Activated CD4-positive, alpha-beta T cell treated with anti-CD3 and anti-CD28 coated beads, Interleukin-2, amount 10 ng/mL, durations not matched to agents 7 days and 5 days (primary cell): Measurements from ENCODE around the gene UBE2G1. TPM values are rescaled to one million over a fixed set of nuclear protein-coding genes. Genes with fewer than 3 reads are reported as not detected.

Experiments used
- CTCF ChIA-PET: fragments of 350-600 bp; sonication (Branson Sonifier 250); formaldehyde crosslinking; loops from one replicate; lab custom pipeline; 2021; ENCODE audit warnings: antibody characterized with exemption; lab: Charles Lee
- POLR2A ChIA-PET: fragments of 350-600 bp; sonication (Branson Sonifier 250); formaldehyde crosslinking; loops from one replicate; lab custom pipeline; 2021; ENCODE audit warnings: antibody characterized with exemption; lab: Charles Lee
- DNase-seq: peaks from one replicate; pipeline ENCODE4 v3.0.0-alpha.2; 2020
- H3K27ac Mint-ChIP-seq: one replicate; pipeline ENCODE4 v1.8.0; 2021; ENCODE audit warnings: mild to moderate bottlenecking, moderate library complexity, mixed read lengths
- H3K27me3 Mint-ChIP-seq: one replicate; pipeline ENCODE4 v1.8.0; 2021; ENCODE audit warnings: mixed read lengths
- H3K36me3 Mint-ChIP-seq: one replicate; pipeline ENCODE4 v1.8.0; 2021; ENCODE audit warnings: low read depth, mixed read lengths
- H3K4me1 Mint-ChIP-seq: one replicate; pipeline ENCODE4 v1.8.0; 2021; ENCODE audit warnings: mixed read lengths
- H3K4me3 Mint-ChIP-seq: one replicate; pipeline ENCODE4 v1.8.0; 2021; ENCODE audit warnings: mild to moderate bottlenecking, moderate library complexity, mixed read lengths
- H3K9me3 Mint-ChIP-seq: one replicate; pipeline ENCODE4 v1.8.0; 2021; ENCODE audit warnings: mixed read lengths
- total RNA-seq, 2 experiments: library from RNA; stranded (reverse); gene quantifications; one replicate each; pipeline ENCODE4 v1.2.3, GENCODE V29; 2021

The UBE2G1 gene
- total RNA-seq, 2 experiments from 2014 or later = 51.6 to 56.7 TPM

- Mint-ChIP-seq H3K4me3 (no peak overlapping the region), H3K27ac (peak overlapping the region; percentile 74), H3K27me3 (no peaks in the 10 kb centered on the region), H3K36me3 (peaks cover 2% of the 10 kb centered on the region), H3K4me1 (peaks cover 10% of the 10 kb centered on the region), H3K9me3 (no peaks in the 10 kb centered on the region)
- ChIA-PET CTCF (interaction anchor here (1.1 kb wide), 1 partner anchor 39 kb away, joined by 3 read pairs; no protein-coding TSS in a partner anchor), POLR2A (no interaction called here)
- DNase-seq = no peak
Measured at GRCh38 chr17:4345581-4346252, 20.8 kb downstream of the UBE2G1 start.

DNA sequence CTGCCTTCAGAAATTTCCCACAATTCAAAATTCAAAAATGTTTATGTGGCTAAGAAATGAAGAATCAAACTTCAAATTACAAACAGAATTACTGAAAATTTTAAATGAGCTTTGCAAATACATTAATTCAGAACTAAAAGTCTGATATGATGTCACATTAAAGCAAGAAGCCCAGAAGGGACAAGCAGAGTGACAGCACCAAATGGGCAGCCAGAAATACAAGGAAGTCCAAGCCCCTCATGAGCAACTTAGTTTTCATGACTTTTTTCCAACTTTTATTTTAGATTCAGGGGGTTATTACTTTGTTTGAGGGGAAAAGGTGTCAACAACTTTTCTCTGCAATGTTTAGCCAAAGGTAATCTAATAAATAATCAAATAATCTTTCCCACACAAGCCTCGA, 21.5 kb downstream of the UBE2G1 start:
- CTCF ChIA-PET = no interaction called here

GRCh38 chr17:4342535-4342934, 23.9 kb downstream of the UBE2G1 start:
- H3K27ac Mint-ChIP-seq = no peak overlapping the region
- ChIA-PET POLR2A (no interaction called here), CTCF (no interaction called here)
- H3K27me3 Mint-ChIP-seq = no peaks in the 10 kb centered on the region
- no peak for DNase-seq
- no peaks in the 10 kb centered on the region for H3K9me3 Mint-ChIP-seq
- peaks cover 2% of the 10 kb centered on the region for H3K36me3 Mint-ChIP-seq
- H3K4me1 Mint-ChIP-seq = peaks cover 14% of the 10 kb centered on the region
- no peak overlapping the region for H3K4me3 Mint-ChIP-seq

More for the DNA sequence above, 21.5 kb downstream of the UBE2G1 start:
- Mint-ChIP-seq H3K4me3 (no peak overlapping the region), H3K27ac (no peak overlapping the region), H3K27me3 (no peaks in the 10 kb centered on the region), H3K4me1 (peaks cover 16% of the 10 kb centered on the region), H3K9me3 (no peaks in the 10 kb centered on the region), H3K36me3 (peaks cover 2% of the 10 kb centered on the region)
- DNase-seq = no peak
- POLR2A ChIA-PET = no interaction called here

DNA sequence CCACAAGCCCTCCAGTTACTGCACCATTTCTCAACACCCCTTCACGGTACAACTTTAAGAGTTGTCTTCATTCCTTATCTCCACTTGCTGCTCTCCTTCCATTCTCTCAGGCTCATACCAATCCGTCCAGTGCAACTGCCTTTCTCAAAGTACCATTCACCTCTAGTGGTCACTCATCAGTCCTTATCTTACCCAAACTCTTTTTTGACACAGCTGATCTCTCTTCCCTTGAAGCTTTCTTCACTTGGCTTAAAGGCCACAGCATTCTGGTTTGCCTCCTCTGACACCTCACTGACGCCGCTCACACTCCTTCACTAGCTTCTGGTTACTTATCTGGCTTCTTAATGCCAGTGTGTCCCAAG, 24.9 kb downstream of the UBE2G1 start:
- Mint-ChIP-seq H3K9me3 (no peaks in the 10 kb centered on the region), H3K4me1 (peaks cover 16% of the 10 kb centered on the region), H3K27ac (no peak overlapping the region), H3K4me3 (no peak overlapping the region), H3K27me3 (no peaks in the 10 kb centered on the region), H3K36me3 (peaks cover 2% of the 10 kb centered on the region)
- ChIA-PET CTCF (interaction anchor here (0.7 to 1.0 kb wide), 2 partner anchors 12 to 176 kb away, joined by 3 read pairs; no protein-coding TSS in a partner anchor), POLR2A (no interaction called here)
- no peak for DNase-seq

DNA sequence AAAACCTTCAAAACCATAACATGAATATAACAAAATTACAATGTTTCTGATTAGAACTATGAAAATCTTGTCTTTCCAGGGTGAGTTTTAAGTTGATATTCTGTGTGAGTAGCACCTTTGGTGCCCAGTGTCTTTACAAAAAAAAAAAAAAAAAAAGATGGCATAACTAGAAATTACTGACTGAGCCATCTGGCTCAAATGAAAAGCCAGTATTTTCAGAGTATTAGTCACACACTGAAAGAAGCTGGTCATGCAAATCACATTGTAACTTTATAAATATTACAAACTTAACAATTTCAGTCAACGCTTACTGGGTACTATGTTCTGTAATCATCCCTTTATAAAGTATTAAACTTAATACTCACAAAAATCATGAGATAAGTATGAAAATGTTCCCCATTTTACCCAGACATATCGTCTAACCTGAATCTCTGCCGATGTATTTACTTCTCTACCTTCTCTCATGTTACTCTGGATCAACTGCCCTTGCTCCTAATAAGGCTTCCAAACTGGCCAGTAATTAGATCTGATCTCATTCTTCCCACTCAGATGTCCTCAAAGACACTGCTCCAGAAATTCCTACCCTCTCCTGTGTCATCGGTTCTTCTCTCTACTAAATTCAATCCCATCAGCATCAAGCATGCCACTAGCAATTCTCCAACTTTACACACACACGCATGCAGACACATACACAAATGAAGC, 25.4 kb downstream of the UBE2G1 start:
- Mint-ChIP-seq H3K9me3 (no peaks in the 10 kb centered on the region), H3K4me3 (no peak overlapping the region), H3K27ac (no peak overlapping the region), H3K4me1 (peaks cover 17% of the 10 kb centered on the region), H3K36me3 (peaks cover 2% of the 10 kb centered on the region), H3K27me3 (no peaks in the 10 kb centered on the region)
- no peak for DNase-seq
- POLR2A ChIA-PET = no interaction called here
- CTCF ChIA-PET = interaction anchor here (0.6 to 1.0 kb wide), 2 partner anchors 12 to 115 kb away, joined by 3 read pairs; no protein-coding TSS in a partner anchor

DNA sequence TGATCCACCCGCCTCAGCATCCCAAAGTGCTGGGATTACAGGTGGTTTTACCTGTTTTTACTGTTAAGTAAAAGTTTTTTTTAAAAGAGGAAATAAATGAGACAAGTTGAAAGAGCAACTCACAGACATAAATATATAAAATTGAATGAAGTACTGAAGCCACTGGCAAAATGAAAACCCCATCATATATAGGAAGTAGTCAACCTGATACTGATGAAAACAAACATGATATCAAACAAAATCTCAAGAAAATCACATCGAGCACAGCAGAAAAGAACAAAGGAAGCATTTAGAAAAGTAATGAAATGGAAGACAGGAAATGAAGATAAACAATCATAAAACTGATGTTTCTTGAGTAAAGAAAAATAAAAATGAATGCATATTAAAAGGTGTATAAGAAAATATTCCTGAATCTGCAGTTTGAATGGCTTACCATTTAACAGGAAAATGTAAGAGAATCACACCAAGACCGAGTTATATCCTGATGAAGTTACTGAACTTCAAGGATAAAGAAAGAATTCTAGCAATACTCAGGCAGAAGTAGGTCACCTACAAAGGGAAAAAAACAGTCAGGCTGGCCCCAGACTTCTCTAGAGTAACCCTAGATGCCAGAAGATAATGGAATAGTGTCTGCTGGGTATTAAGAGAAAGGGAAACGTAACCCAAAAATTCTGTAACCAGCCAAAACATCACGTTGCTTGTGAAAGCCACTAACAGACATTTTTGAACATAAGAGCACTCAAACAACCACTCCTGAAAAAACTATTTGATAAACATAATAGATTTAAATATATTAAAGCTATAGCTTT, 31.5 kb downstream of the UBE2G1 start:
- ChIA-PET CTCF (no interaction called here), POLR2A (no interaction called here)
- Mint-ChIP-seq H3K27me3 (no peaks in the 10 kb centered on the region), H3K4me3 (peak overlapping the region; percentile 3), H3K9me3 (no peaks in the 10 kb centered on the region), H3K27ac (peak overlapping the region; percentile 10), H3K4me1 (peaks cover 30% of the 10 kb centered on the region), H3K36me3 (peaks cover 3% of the 10 kb centered on the region)
- DNase-seq = no peak

DNA sequence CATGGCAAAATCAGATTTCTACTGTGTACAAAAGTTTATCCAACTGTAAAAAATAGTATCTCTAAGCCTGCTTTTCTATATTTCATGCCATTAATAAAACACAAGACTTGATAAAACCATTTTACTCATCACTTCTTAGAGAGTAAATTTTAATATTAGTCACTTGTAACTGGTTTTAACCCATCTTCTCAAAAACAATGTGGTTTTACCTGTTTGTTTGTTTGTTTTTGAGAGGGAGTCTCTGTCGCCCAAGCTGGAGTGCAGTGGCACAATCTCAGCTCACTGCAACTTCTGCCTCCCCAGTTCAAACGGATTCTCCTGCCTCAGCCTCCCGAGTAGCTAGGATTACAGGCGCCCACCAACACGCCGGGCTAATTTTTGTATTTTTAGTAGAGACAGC, 32.1 kb downstream of the UBE2G1 start:
- H3K27me3 Mint-ChIP-seq = no peaks in the 10 kb centered on the region
- H3K27ac Mint-ChIP-seq = peak overlapping the region; percentile 1
- H3K9me3 Mint-ChIP-seq = no peaks in the 10 kb centered on the region
- peaks cover 6% of the 10 kb centered on the region for H3K36me3 Mint-ChIP-seq
- POLR2A ChIA-PET = no interaction called here
- no peak for DNase-seq
- CTCF ChIA-PET = no interaction called here
- no peak overlapping the region for H3K4me3 Mint-ChIP-seq
- peaks cover 28% of the 10 kb centered on the region for H3K4me1 Mint-ChIP-seq

DNA sequence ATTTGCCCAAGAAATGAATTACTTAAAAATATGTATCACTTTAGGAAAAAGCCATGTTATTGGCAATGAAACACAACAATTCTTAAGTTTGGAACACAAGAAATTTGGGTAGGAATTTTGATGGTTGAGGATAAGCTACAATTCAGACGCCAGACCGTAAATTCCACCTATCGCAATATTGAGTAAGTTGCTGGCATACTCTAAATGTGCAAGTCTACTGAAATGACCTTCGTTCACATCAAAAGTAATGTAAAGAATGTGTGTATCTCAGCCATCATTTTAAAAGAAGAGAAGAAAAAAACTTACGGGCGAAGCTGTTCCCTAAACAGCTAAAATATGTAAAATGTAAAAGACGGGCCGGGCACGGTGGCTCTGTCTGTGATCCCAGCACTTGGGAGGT, 33.4 kb downstream of the UBE2G1 start:
- peaks cover 9% of the 10 kb centered on the region for H3K36me3 Mint-ChIP-seq
- H3K9me3 Mint-ChIP-seq = no peaks in the 10 kb centered on the region
- no peak overlapping the region for H3K27ac Mint-ChIP-seq
- ChIA-PET CTCF (no interaction called here), POLR2A (no interaction called here)
- H3K27me3 Mint-ChIP-seq = no peaks in the 10 kb centered on the region
- DNase-seq = no peak
- peaks cover 28% of the 10 kb centered on the region for H3K4me1 Mint-ChIP-seq
- H3K4me3 Mint-ChIP-seq = no peak overlapping the region

DNA sequence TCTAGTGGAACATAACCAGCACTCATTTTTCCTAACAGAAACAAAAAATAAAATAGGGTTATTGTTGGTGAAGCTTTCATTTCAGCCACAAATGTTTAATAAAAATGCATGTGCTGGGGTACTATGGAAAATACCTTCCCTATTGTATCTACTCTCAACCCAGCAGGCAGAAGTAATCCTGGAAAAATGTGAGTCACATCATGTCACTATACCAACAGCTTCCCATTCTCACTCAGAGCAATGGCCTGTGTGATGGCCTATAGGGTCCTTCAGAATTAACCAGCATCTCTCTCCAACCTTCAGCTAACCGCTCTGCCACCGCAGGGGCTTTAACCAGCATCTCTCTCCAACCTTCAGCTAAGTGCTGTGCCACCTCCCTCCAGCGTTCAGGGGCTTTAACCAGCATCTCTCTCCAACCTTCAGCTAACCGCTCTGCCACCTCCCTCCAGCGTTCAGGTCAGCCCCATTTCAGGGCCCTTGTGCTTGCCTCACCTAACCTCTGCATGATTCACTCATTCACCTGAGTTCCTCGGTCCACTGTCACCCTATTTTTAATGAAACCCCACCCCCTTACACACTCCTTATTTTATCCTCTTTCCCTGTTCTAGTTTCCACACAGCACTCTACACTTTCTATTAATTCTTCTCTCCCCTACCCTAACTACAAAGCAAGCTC, 34.0 kb downstream of the UBE2G1 start:
- Mint-ChIP-seq H3K9me3 (peaks cover 3% of the 10 kb centered on the region), H3K36me3 (peaks cover 14% of the 10 kb centered on the region), H3K4me3 (no peak overlapping the region), H3K27ac (no peak overlapping the region), H3K4me1 (peaks cover 28% of the 10 kb centered on the region), H3K27me3 (no peaks in the 10 kb centered on the region)
- ChIA-PET CTCF (no interaction called here), POLR2A (no interaction called here)
- no peak for DNase-seq

- Mint-ChIP-seq H3K27me3 (no peaks in the 10 kb centered on the region), H3K4me3 (no peak overlapping the region), H3K9me3 (peaks cover 5% of the 10 kb centered on the region), H3K4me1 (peaks cover 26% of the 10 kb centered on the region), H3K36me3 (peaks cover 19% of the 10 kb centered on the region), H3K27ac (no peak overlapping the region)
- ChIA-PET POLR2A (no interaction called here), CTCF (no interaction called here)
- DNase-seq = no peak
Measured at GRCh38 chr17:4331614-4332013, 34.9 kb downstream of the UBE2G1 start.

- ChIA-PET CTCF (interaction anchor here (1.1 kb wide), 1 partner anchor 12 kb away, joined by 3 read pairs; no protein-coding TSS in a partner anchor), POLR2A (no interaction called here)
- Mint-ChIP-seq H3K4me3 (no peak overlapping the region), H3K27me3 (no peaks in the 10 kb centered on the region), H3K27ac (no peak overlapping the region), H3K4me1 (peaks cover 17% of the 10 kb centered on the region), H3K36me3 (peaks cover 33% of the 10 kb centered on the region), H3K9me3 (peaks cover 17% of the 10 kb centered on the region)
- no peak for DNase-seq
Measured at GRCh38 chr17:4329838-4330237, 36.6 kb downstream of the UBE2G1 start.

GRCh38 chr17:4327606-4328005, 38.9 kb downstream of the UBE2G1 start:
- POLR2A ChIA-PET = no interaction called here
- Mint-ChIP-seq H3K9me3 (peaks cover 17% of the 10 kb centered on the region), H3K36me3 (peaks cover 33% of the 10 kb centered on the region), H3K4me3 (no peak overlapping the region), H3K4me1 (peaks cover 4% of the 10 kb centered on the region), H3K27ac (no peak overlapping the region), H3K27me3 (no peaks in the 10 kb centered on the region)
- CTCF ChIA-PET = no interaction called here
- DNase-seq = no peak
